Activated CD4-positive, CD25-positive, alpha-beta regulatory T cell treated with anti-CD3 and anti-CD28 coated beads, Interleukin-2, amount 50 U/mL, for 16 hours (primary cell): ENCODE measurements around the gene CTNNA2.

Experiments used
- DNase-seq: peaks from one replicate; pipeline ENCODE4 v3.0.0-alpha.2; 2020; ENCODE audit warnings: low read depth, low spot score

The CTNNA2 gene

GRCh38 chr2:79935046-79935732 lies 422.3 kb downstream of the CTNNA2 start:
- DNase-seq = no peak

GRCh38 chr2:79935771-79936657 lies 423.2 kb downstream of the CTNNA2 start:
- DNase-seq = no peak

GRCh38 chr2:79936715-79937114 lies 423.9 kb downstream of the CTNNA2 start:
- DNase-seq = no peak

- no peak for DNase-seq
These were observed 425.8 kb downstream of the CTNNA2 start for GRCh38 chr2:79938648-79939047.

- no peak for DNase-seq
These were observed 427.5 kb downstream of the CTNNA2 start for GRCh38 chr2:79940364-79940763.

GRCh38 chr2:79941179-79941578 lies 428.3 kb downstream of the CTNNA2 start:
- no peak for DNase-seq

GRCh38 chr2:79944205-79944604 lies 431.4 kb downstream of the CTNNA2 start:
- no peak for DNase-seq

- no peak for DNase-seq
These were observed 433.0 kb downstream of the CTNNA2 start for GRCh38 chr2:79945653-79946445.

GRCh38 chr2:79947751-79948150 lies 434.9 kb downstream of the CTNNA2 start:
- no peak for DNase-seq

- DNase-seq = no peak
These were observed 437.7 kb downstream of the CTNNA2 start for GRCh38 chr2:79950526-79950925.

- no peak for DNase-seq
These were observed 439.8 kb downstream of the CTNNA2 start for GRCh38 chr2:79952616-79953015.

- no peak for DNase-seq
These were observed 447.2 kb downstream of the CTNNA2 start for GRCh38 chr2:79960035-79960434.

GRCh38 chr2:79960519-79960918 lies 447.7 kb downstream of the CTNNA2 start:
- DNase-seq = no peak

GRCh38 chr2:79964966-79965365 lies 452.1 kb downstream of the CTNNA2 start:
- DNase-seq = no peak

GRCh38 chr2:79966369-79966768 lies 453.5 kb downstream of the CTNNA2 start:
- DNase-seq = no peak

- DNase-seq = no peak
These were observed 454.0 kb downstream of the CTNNA2 start for GRCh38 chr2:79966882-79967281.

- no peak for DNase-seq
These were observed 459.0 kb downstream of the CTNNA2 start for GRCh38 chr2:79971807-79972206.

- DNase-seq = no peak
These were observed 459.8 kb downstream of the CTNNA2 start for GRCh38 chr2:79972661-79973060.

GRCh38 chr2:79975791-79976565 lies 463.1 kb downstream of the CTNNA2 start:
- DNase-seq = no peak

GRCh38 chr2:79977792-79978191 lies 464.9 kb downstream of the CTNNA2 start:
- no peak for DNase-seq

GRCh38 chr2:79980116-79980515 lies 467.3 kb downstream of the CTNNA2 start:
- DNase-seq = no peak
